ENCODE measurements around the gene PPRC1.

PPRC1 gene

DNA sequence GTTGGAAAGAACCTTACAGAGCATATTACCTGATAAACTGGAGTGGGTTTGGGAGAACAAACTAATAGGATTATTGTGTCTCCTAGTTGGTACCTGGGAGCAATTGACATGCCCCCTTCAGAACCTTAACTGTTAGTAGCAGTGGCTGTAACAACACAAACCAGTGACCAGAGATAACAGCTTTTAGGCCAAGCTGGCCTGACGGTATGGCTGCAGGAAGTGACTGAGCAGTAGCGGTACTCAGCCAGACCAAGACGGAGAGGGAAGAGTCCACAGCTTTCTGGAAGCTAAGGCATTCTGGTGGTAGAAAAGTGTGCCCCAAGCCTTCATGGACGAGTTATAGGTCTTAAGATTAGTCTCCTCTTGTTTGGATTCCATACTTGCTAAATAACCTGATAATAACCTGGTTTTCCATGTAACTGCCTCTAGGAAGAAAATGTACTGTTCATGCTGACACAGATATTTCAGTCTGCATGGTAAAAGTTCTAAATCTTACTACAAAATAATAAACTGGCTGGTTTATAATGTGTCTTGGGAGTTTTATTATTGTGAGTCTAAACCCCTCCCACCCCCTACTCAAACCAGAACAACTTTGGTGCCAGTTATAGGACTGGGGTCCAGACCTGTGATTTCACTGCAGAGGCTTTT, 30.6 kb downstream of the PPRC1 start:
- no peak for TF ChIP-seq CTCF (conservative IDR thresholded peaks at IDR 0.05)
- H3K27ac ChIP-seq, result peak overlapping the region; percentile 18; the same call in 1 of the 2 replicates

- no peak for TF ChIP-seq CTCF (conservative IDR thresholded peaks at IDR 0.05)
- no peak overlapping the region for H3K27ac ChIP-seq
Observed at GRCh38 chr10:102167861-102168260, 35.0 kb downstream of the PPRC1 start.

DNA sequence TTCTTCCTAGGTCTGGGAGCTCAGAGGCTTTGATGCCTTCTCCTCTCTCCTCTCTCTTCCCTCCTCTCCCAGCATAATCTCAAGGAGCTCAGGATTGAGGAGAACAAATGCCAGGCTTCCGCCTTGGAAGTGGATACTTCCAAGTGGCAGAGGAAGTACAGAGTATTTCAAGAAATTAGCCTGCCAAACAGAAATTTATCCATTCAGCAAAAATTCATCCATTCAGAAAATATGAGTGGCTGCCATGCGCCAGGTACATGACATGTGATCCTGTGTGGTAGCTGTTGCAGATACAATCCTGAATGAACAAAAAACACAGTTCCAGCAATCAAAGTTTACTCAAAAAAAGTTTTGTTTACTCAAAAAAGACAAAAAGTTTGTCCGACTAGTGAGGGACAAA, 37.8 kb downstream of the PPRC1 start:
- no peak for TF ChIP-seq CTCF (conservative IDR thresholded peaks at IDR 0.05)
- no peak overlapping the region for H3K27ac ChIP-seq

DNA sequence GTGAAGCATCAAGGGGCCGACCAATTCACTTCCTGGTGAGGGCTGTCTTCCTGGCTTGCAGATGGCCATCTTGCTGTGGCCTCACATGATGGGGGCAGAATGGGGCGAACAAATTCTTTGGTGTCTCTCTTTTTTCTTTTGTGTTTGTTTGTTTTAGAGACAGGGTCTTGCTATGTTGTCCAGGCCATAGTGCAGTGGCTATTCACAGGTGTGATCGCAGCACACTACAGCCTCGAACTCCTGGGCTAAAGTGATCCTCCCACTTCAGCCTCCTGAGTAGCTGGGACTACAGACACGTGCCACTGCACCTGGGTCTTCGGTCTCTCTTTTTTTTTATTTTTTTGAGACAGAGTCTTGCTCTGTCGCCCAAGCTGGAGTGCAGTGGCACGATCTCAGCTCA, 39.4 kb downstream of the PPRC1 start:
- no peak overlapping the region for H3K27ac ChIP-seq
- TF ChIP-seq CTCF (conservative IDR thresholded peaks at IDR 0.05), result no peak

GRCh38 chr10:102175415-102175814, 42.6 kb downstream of the PPRC1 start:
- TF ChIP-seq CTCF (conservative IDR thresholded peaks at IDR 0.05), result no peak
- H3K27ac ChIP-seq, result no peak overlapping the region

- no peak for TF ChIP-seq CTCF (conservative IDR thresholded peaks at IDR 0.05)
- no peak overlapping the region for H3K27ac ChIP-seq
Observed at GRCh38 chr10:102184606-102185005, 51.8 kb downstream of the PPRC1 start.

GRCh38 chr10:102185272-102185671, 52.4 kb downstream of the PPRC1 start:
- TF ChIP-seq CTCF (conservative IDR thresholded peaks at IDR 0.05), result no peak
- no peak overlapping the region for H3K27ac ChIP-seq

Data from VCaP (cell line).